Measurements from ENCODE around the gene HES5. TPM values are rescaled to one million over a fixed set of nuclear protein-coding genes. Genes with fewer than 3 reads are reported as not detected.

The HES5 gene
- total and polyA plus RNA-seq, 2 experiments from 2014 or later, result not detected

DNA sequence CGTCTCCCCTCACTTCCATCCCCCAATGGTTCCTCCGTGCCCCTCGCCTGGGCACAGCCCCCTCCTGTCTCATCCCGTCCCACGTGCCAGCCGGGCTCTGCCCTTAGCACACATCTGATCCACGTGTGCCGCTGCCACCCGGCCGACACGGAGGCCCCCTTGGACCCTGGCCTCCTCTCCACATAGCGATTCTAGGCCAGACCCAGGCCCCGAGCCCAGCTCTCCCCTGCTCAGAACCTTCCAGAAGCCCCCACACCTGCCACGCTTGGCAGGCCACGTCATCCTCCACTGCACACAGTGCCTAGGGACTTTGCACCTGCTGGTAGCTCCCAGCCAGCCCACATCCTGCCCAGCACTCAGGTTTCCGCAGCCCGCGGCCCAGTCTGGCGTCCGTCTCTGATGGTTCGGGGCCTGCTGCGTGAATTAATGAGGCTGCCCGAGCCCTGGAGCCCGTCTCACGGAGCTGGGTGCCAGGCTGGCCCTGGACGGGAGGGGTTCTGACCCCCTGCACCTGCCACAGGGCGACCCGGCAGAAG lies 33.9 kb downstream of the HES5 start:
- Histone ChIP-seq H3K79me2 (ENCODE audit: insufficient read depth) (no peaks in the 10 kb centered on the region), H3K9me2 (ENCODE audit: insufficient read depth) (no peaks in the 10 kb centered on the region), H4K20me1 (ENCODE audit: insufficient read depth) (no peaks in the 10 kb centered on the region), H3F3A (ENCODE audit: insufficient read depth) (no peaks in the 10 kb centered on the region), H3K9ac (no peak overlapping the region), H3K4me1 (ENCODE audit: insufficient read depth) (no peaks in the 10 kb centered on the region), H3K4me3 (no peak overlapping the region), H2AFZ (no peak overlapping the region), H3K9me3 (ENCODE audit: low read depth) (no peaks in the 10 kb centered on the region), H3K27ac (no peak overlapping the region), H3K27me3 (replicated peaks; ENCODE audit: insufficient read depth) (peaks cover 7% of the 10 kb centered on the region; the same call in 1 of the 2 replicates), H3K36me3 (ENCODE audit: low read depth) (no peaks in the 10 kb centered on the region), H3K4me2 (ENCODE audit: unreplicated experiment) (no peak overlapping the region)
- 83 to 86% methylated on average over 23 to 28 of the region's 28 CpGs for WGBS, 2 experiments (ENCODE audit: low coverage in 1 of 2, low lambda C conversion rate in 2 of 2, missing lambda C conversion rate in 2 of 2)
- no peak for DNase-seq
- in situ Hi-C loops (cut with MboI), result no loop called here
- TF ChIP-seq EZH2 (IDR thresholded peaks at IDR 0.05; ENCODE audit: insufficient read depth, poor library complexity, severe bottlenecking), result no peak
- TF ChIP-seq EZH2phosphoT487 (IDR thresholded peaks at IDR 0.05; ENCODE audit: insufficient read depth, low read depth), result no peak

DNA sequence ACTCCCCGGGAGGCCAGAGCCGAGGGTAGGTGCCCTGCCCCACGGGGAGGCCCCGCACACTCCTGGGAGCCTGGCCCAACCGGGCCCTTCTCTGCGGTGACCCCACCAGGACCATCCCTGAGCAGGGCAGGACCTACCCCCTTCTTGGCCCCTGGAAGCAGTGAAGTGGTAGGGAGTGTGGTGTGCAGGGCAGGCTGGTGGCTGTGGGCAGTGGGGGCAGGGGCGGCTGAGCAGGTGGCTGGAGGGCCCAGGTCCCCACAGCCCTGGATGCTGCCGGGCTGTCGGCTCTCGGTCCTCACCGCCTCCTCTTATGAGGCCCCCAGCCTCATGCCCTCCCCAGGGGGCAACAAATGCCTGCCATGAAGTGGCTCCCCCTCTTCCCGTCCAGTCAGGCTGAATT lies 34.5 kb downstream of the HES5 start:
- Histone ChIP-seq H3K4me3 (no peak overlapping the region), H3K9me3 (ENCODE audit: low read depth) (no peaks in the 10 kb centered on the region), H3K36me3 (ENCODE audit: low read depth) (no peaks in the 10 kb centered on the region), H2AFZ (no peak overlapping the region), H3K9me2 (ENCODE audit: insufficient read depth) (no peaks in the 10 kb centered on the region), H3K27me3 (replicated peaks; ENCODE audit: insufficient read depth) (peaks cover 7% of the 10 kb centered on the region; the same call in 1 of the 2 replicates), H4K20me1 (ENCODE audit: insufficient read depth) (no peaks in the 10 kb centered on the region), H3K79me2 (ENCODE audit: insufficient read depth) (no peaks in the 10 kb centered on the region), H3K4me2 (ENCODE audit: unreplicated experiment) (no peak overlapping the region), H3F3A (ENCODE audit: insufficient read depth) (no peaks in the 10 kb centered on the region), H3K9ac (no peak overlapping the region), H3K27ac (no peak overlapping the region), H3K4me1 (ENCODE audit: insufficient read depth) (no peaks in the 10 kb centered on the region)
- no peak for DNase-seq
- 68 to 85% methylated on average over 10 to 11 of the region's 12 CpGs for WGBS, 2 experiments (ENCODE audit: low coverage in 1 of 2, low lambda C conversion rate in 2 of 2, missing lambda C conversion rate in 2 of 2)
- TF ChIP-seq EZH2phosphoT487 (IDR thresholded peaks at IDR 0.05; ENCODE audit: insufficient read depth, low read depth) (no peak), EZH2 (IDR thresholded peaks at IDR 0.05; ENCODE audit: insufficient read depth, poor library complexity, severe bottlenecking) (no peak)
- in situ Hi-C loops (cut with MboI), result no loop called here

DNA sequence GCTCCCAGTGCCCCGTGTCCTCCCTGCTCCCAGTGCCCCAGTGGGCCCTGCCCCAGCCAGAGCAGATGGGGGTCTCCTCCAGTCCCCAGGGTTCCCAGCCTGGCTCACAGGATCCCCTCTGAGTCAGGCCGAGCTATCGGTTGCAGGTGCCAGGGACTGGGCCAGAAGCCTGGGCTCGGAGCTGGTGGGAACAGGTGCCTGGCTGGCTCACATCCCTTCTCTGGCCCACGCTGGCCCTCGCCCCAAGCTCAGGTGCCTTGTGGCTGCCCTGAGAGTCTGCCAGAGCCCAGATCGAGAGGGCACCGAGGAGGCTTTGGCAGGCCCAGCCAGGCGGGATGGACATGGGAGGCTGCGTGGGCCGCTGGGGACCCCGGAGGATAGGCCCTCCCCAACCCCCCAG lies 35.0 kb downstream of the HES5 start:
- H3K9ac ChIP-seq, result no peak overlapping the region
- H2AFZ ChIP-seq, result no peak overlapping the region
- H3K9me2 ChIP-seq (ENCODE audit: insufficient read depth), result no peaks in the 10 kb centered on the region
- no peak overlapping the region for H3K4me3 ChIP-seq
- H3K79me2 ChIP-seq (ENCODE audit: insufficient read depth), result no peaks in the 10 kb centered on the region
- no peaks in the 10 kb centered on the region for H3K4me1 ChIP-seq (ENCODE audit: insufficient read depth)
- H4K20me1 ChIP-seq (ENCODE audit: insufficient read depth), result no peaks in the 10 kb centered on the region
- no peak overlapping the region for H3K4me2 ChIP-seq (ENCODE audit: unreplicated experiment)
- TF ChIP-seq EZH2phosphoT487 (IDR thresholded peaks at IDR 0.05; ENCODE audit: insufficient read depth, low read depth) (no peak), EZH2 (IDR thresholded peaks at IDR 0.05; ENCODE audit: insufficient read depth, poor library complexity, severe bottlenecking) (no peak)
- H3K27me3 ChIP-seq (replicated peaks; ENCODE audit: insufficient read depth), result peaks cover 7% of the 10 kb centered on the region; the same call in 1 of the 2 replicates
- H3K36me3 ChIP-seq (ENCODE audit: low read depth), result no peaks in the 10 kb centered on the region
- no peaks in the 10 kb centered on the region for H3K9me3 ChIP-seq (ENCODE audit: low read depth)
- no peak for DNase-seq
- 64% methylated on average over 10 to 12 of the region's 12 CpGs for WGBS, 2 experiments (ENCODE audit: low coverage in 1 of 2, low lambda C conversion rate in 2 of 2, missing lambda C conversion rate in 2 of 2)
- in situ Hi-C loops (cut with MboI), result no loop called here
- H3K27ac ChIP-seq, result no peak overlapping the region
- H3F3A ChIP-seq (ENCODE audit: insufficient read depth), result no peaks in the 10 kb centered on the region

DNA sequence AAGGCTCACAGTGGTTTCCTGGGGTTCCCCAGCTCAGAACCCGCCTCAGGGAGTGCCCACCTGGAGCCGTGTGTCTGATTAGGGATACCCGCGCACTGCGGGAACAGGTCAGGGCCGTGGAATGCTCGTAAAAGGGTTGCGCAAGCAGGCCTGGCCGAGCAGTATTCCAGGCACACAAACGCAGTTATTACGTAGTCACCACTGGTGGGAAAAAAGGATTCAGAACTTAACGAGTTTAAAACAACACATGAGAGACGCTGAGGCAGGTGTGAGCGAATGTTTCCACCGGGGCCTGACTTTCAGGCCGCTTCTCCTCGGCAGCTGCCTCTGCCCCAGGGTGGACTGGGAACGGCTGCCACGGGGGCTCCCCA lies 35.8 kb downstream of the HES5 start:
- Histone ChIP-seq H3K9me2 (ENCODE audit: insufficient read depth) (no peaks in the 10 kb centered on the region), H3K79me2 (ENCODE audit: insufficient read depth) (no peaks in the 10 kb centered on the region), H3K4me1 (ENCODE audit: insufficient read depth) (no peaks in the 10 kb centered on the region), H3K27ac (no peak overlapping the region), H3F3A (ENCODE audit: insufficient read depth) (no peaks in the 10 kb centered on the region), H3K27me3 (replicated peaks; ENCODE audit: insufficient read depth) (peaks cover 7% of the 10 kb centered on the region; the same call in 1 of the 2 replicates), H4K20me1 (ENCODE audit: insufficient read depth) (no peaks in the 10 kb centered on the region), H3K36me3 (ENCODE audit: low read depth) (no peaks in the 10 kb centered on the region), H3K4me3 (no peak overlapping the region), H2AFZ (no peak overlapping the region), H3K9me3 (ENCODE audit: low read depth) (no peaks in the 10 kb centered on the region), H3K9ac (no peak overlapping the region), H3K4me2 (ENCODE audit: unreplicated experiment) (no peak overlapping the region)
- TF ChIP-seq EZH2 (IDR thresholded peaks at IDR 0.05; ENCODE audit: insufficient read depth, poor library complexity, severe bottlenecking), result no peak
- no peak for TF ChIP-seq EZH2phosphoT487 (IDR thresholded peaks at IDR 0.05; ENCODE audit: insufficient read depth, low read depth)
- 8 to 10% methylated on average over 15 to 19 of the region's 19 CpGs for WGBS, 2 experiments (ENCODE audit: low coverage in 1 of 2, low lambda C conversion rate in 2 of 2, missing lambda C conversion rate in 2 of 2)
- in situ Hi-C loops (cut with MboI), result no loop called here
- DNase-seq, result peak; percentile 90

All from GM23248 (cell line).